GM12891 (cell line): ENCODE data around the gene PKLR.
A peak's percentile ranks its signal among the peaks of the same experiment; 100 is the strongest.

Source experiments
- DNase-seq: peaks from one replicate; pipeline ENCODE4 v3.0.0; 2011; ENCODE audit warnings: low spot score; ENCODE audit not compliant: insufficient read length
- FAIRE-seq: peaks from 2 replicates; lab custom pipeline; 2011; peaks lifted over from hg19 to GRCh38; lab: Jason Lieb, UNC
- PAX5 ChIP-seq: IDR thresholded peaks from 2 replicates; pipeline ENCODE4 v1.6.1; 2011; ENCODE audit warnings: low read length, moderate library complexity, mild to moderate bottlenecking; ENCODE audit not compliant: insufficient read depth, severe bottlenecking
- POLR2A ChIP-seq: IDR thresholded peaks from 2 replicates; pipeline ENCODE4 v1.6.1; 2011; ENCODE audit warnings: low read depth, low read length, control low read depth
- POLR2AphosphoS5 ChIP-seq: IDR thresholded peaks from 2 replicates; pipeline ENCODE4 v1.6.1; 2011; ENCODE audit warnings: low read depth, low read length, control low read depth
- POU2F2 ChIP-seq: IDR thresholded peaks from 2 replicates; pipeline ENCODE4 v1.6.1; 2011; ENCODE audit warnings: low read depth, mild to moderate bottlenecking, control low read depth, low read length, moderate library complexity
- SPI1 ChIP-seq: IDR thresholded peaks from 2 replicates; pipeline ENCODE4 v1.6.1; 2011; ENCODE audit warnings: low read depth, low read length, control low read depth
- TAF1 ChIP-seq: IDR thresholded peaks from 2 replicates; pipeline ENCODE4 v1.6.1; 2011; ENCODE audit warnings: low read depth, low read length, control low read depth

The PKLR gene

DNA sequence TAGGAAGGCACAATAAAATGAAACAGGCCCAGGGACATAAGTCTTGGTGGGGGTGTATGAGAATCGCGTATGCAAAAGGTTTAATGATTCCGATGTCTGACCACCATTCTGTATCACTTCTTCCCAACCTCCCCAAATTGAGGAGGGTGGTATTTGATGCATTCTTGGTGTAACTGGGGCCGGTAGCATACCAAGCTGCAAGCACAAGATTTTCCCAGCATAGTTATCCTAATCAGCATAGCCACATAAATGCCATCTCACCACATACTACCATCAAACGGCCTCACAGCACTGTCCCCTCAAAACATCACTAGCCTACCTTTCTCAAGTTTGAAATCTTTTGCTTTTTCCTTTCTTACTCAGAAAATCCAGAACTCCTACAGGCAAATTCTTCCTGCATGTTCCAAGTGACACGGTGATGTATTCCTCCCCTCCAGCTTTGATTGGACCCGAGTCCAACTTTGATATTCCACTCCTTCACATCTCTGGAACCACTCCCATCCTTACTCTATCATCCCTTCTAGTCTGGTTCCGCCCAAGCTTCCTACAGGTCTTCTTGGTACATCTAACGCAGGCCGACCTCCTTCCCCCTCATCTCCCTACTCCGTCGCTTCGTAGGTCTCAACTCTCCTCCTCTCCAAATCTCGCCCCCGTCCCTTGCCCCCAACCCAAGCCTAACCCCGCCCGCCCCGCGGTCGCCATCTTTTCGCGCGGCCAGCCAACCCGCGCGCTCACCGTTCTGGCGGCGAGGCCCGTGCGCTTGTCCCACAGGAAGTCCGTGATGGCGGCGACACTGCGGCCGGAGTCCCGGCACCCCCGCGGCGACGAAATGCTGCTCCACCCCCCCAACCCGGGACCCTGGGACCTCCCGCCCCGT is 28.5 kb downstream of the PKLR start:
- no peak for DNase-seq
- FAIRE-seq = no peak
- TF ChIP-seq POLR2AphosphoS5 = no peak
- no peak for TF ChIP-seq POLR2A
- peak; percentile 17; the same call in 1 of the 2 replicates for TF ChIP-seq TAF1
- TF ChIP-seq POU2F2 = no peak

DNA sequence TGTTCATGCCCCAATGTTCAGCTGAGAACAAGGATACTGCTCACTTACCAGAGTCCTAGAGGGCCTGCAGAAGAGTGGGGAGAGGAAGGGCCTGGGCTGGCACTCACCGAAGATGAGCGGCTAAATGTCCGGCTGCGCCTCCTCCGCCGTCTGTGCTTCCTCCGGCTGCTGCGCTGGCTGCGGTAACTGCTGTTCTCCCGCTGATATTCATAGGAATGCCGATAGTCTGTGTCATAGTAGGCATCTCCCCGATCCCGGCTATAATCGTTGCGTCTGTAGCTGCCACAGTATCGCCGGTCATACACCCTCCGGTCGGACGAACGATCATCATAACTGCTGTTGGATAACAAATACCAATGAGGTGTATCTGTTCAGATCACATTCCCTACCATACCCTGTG is 31.9 kb downstream of the PKLR start:
- no peak for DNase-seq
- TF ChIP-seq POLR2AphosphoS5 = no peak
- TF ChIP-seq POLR2A = no peak
- no peak for TF ChIP-seq TAF1
- TF ChIP-seq PAX5 = no peak
- TF ChIP-seq POU2F2 = no peak
- TF ChIP-seq SPI1 = no peak
- FAIRE-seq = no peak

DNA sequence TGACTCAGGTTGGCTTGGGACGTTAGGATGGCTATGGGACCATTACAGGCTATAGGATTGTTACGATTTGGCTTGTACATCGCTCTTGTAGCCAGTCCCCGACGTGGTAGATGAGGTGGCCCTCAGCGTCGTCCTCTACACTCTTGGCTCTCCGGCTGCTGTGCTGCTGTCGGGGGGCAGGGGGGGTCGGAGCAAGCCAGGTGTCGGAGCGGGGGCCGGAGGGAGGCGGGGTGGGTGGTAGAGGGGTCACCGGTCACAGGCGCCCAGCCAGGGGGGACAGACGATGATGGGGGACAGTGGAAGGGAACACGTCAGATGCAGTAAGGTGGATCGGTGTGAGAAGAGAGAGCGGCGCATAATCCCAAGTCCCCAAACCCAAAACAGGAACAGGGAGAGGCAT is 32.6 kb downstream of the PKLR start:
- FAIRE-seq (no peak), DNase-seq (no peak)
- TF ChIP-seq SPI1 (no peak), PAX5 (no peak), POU2F2 (no peak), TAF1 (no peak)

- FAIRE-seq = no peak
- TF ChIP-seq SPI1 (no peak), TAF1 (no peak), POU2F2 (no peak), PAX5 (no peak), POLR2AphosphoS5 (no peak), POLR2A (no peak)
- no peak for DNase-seq
These were observed 33.9 kb downstream of the PKLR start for GRCh38 chr1:155267373-155267772.

GRCh38 chr1:155266553-155266952 is 34.7 kb downstream of the PKLR start:
- FAIRE-seq (no peak), DNase-seq (no peak)
- TF ChIP-seq TAF1 (no peak), POLR2A (no peak), SPI1 (no peak), POLR2AphosphoS5 (no peak), PAX5 (no peak), POU2F2 (no peak)

GRCh38 chr1:155263067-155263466 is 38.2 kb downstream of the PKLR start:
- DNase-seq (no peak), FAIRE-seq (no peak)
- TF ChIP-seq TAF1 (no peak), PAX5 (no peak), POLR2A (no peak)

- TF ChIP-seq SPI1 (peak; percentile 53), TAF1 (peak; percentile 52; the same call in 1 of the 2 replicates), POU2F2 (peak; percentile 63; the same call in 1 of the 2 replicates), PAX5 (no peak), POLR2AphosphoS5 (peak; percentile 84), POLR2A (peak; percentile 83)
- DNase-seq = peak; percentile 95
- peak; percentile 99 for FAIRE-seq
These were observed 39.2 kb downstream of the PKLR start, which contains the start of gene SCAMP3 for GRCh38 chr1:155261852-155262673. Gene SCAMP3, minus strand, starts transcription at chr1:155262360. Its CDS starts 209 bp downstream, at chr1:155262151.

DNA sequence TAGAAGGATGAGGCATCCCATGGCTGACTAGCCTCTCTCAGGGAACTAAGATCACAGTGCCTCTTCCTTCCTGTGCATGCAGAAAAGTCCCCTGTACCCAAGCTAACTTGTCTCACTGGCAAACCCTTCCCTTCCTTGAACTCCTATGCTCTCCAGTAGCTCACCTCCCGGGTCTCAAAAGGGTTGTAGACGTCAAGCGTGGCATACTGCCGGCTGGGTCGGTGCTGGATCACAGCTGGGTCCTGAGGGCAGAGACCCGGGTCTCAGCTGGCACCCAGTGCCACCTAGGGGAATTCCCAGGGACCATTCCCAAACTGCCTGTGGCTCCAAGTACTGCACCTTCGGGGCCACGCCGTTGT is 39.8 kb downstream of the PKLR start:
- FAIRE-seq = no peak
- no peak for DNase-seq
- TF ChIP-seq PAX5 = no peak
- no peak for TF ChIP-seq TAF1
- no peak for TF ChIP-seq POLR2AphosphoS5
- no peak for TF ChIP-seq POU2F2
- no peak for TF ChIP-seq SPI1
- no peak for TF ChIP-seq POLR2A

GRCh38 chr1:155260276-155260675 is 41.0 kb downstream of the PKLR start:
- no peak for FAIRE-seq
- no peak for DNase-seq
- no peak for TF ChIP-seq POLR2A
- no peak for TF ChIP-seq PAX5
- TF ChIP-seq POLR2AphosphoS5 = no peak
- TF ChIP-seq SPI1 = no peak
- TF ChIP-seq TAF1 = no peak
- no peak for TF ChIP-seq POU2F2
